Loucy (cell line): ENCODE measurements around the gene MRPL18.

Experiments used
- EZH2phosphoT487 ChIP-seq: fragments of 200-600 bp; IDR thresholded peaks from 2 replicates; pipeline ENCODE4 v1.6.1; 2018; ENCODE audit warnings: antibody characterized with exemption, mild to moderate bottlenecking, moderate library complexity, borderline replicate concordance
- TF ChIP-seq, protein P1 (sequence below): fragments of 200-600 bp; sonication (generic); conservative IDR thresholded peaks from 2 replicates; pipeline ENCODE4 v1.5.1; 2014; ENCODE audit warnings: mild to moderate bottlenecking, antibody characterized with exemption, low read length

DNA sequence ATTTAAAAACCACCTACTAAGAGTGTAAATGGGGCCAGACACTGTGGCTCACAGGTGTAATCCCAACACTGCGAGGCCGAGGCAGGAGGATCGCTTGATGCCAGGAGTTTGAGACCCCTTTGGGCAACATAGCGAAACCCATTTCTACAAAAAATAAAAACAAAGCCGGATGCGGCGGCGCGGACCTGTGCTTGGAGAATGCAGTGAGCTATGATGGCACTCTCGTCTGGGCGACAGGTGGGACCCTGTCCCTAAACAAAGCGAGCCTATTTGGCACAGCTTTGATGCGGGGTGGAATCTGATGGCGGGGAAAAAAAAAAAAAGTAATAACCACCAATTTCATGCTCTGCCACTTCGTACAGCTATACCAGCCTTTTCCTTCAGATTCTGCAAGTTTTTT lies 2.0 kb upstream of the MRPL18 start:
- TF ChIP-seq, protein P1, sequence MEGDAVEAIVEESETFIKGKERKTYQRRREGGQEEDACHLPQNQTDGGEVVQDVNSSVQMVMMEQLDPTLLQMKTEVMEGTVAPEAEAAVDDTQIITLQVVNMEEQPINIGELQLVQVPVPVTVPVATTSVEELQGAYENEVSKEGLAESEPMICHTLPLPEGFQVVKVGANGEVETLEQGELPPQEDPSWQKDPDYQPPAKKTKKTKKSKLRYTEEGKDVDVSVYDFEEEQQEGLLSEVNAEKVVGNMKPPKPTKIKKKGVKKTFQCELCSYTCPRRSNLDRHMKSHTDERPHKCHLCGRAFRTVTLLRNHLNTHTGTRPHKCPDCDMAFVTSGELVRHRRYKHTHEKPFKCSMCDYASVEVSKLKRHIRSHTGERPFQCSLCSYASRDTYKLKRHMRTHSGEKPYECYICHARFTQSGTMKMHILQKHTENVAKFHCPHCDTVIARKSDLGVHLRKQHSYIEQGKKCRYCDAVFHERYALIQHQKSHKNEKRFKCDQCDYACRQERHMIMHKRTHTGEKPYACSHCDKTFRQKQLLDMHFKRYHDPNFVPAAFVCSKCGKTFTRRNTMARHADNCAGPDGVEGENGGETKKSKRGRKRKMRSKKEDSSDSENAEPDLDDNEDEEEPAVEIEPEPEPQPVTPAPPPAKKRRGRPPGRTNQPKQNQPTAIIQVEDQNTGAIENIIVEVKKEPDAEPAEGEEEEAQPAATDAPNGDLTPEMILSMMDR: no peak
- TF ChIP-seq EZH2phosphoT487: no peak
